Measurements from ENCODE around the gene RIMS3.

The RIMS3 gene

DNA sequence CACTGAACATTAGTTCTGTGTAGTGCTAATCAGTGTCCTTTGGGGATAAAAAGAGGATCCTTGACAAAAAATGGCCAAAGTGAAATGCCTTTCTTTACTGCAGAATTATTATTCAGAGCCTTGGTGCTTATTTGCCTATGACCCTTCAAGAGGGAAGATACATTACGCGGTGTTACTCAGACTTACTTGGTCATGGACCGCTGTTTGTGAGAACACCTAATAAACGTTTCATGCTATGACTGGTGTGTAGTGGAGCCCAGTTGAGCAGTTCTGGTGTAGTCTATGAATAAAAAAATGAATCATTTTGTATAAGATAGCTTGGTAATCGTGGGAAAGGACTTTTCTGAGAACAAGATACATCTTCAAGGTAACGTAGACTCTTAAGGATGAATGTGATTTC is 34.3 kb upstream of the RIMS3 start:
- peaks cover 5% of the 10 kb centered on the region; the same call in 1 of the 2 replicates for H3K36me3 ChIP-seq (ENCODE audit: low read length)
- no peaks in the 10 kb centered on the region for H3K27me3 ChIP-seq (ENCODE audit: low read length)
- peaks cover 100% of the 10 kb centered on the region for H3K79me2 ChIP-seq (ENCODE audit: insufficient read depth, low read length)
- no peak overlapping the region for H2AFZ ChIP-seq (ENCODE audit: low read depth, low read length, severe bottlenecking)
- TF ChIP-seq EZH2phosphoT487 (conservative IDR thresholded peaks at IDR 0.05; ENCODE audit: low read length), result no peak
- TF ChIP-seq, protein P1, sequence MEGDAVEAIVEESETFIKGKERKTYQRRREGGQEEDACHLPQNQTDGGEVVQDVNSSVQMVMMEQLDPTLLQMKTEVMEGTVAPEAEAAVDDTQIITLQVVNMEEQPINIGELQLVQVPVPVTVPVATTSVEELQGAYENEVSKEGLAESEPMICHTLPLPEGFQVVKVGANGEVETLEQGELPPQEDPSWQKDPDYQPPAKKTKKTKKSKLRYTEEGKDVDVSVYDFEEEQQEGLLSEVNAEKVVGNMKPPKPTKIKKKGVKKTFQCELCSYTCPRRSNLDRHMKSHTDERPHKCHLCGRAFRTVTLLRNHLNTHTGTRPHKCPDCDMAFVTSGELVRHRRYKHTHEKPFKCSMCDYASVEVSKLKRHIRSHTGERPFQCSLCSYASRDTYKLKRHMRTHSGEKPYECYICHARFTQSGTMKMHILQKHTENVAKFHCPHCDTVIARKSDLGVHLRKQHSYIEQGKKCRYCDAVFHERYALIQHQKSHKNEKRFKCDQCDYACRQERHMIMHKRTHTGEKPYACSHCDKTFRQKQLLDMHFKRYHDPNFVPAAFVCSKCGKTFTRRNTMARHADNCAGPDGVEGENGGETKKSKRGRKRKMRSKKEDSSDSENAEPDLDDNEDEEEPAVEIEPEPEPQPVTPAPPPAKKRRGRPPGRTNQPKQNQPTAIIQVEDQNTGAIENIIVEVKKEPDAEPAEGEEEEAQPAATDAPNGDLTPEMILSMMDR (IDR thresholded peaks at IDR 0.05; ENCODE audit: insufficient read depth, low read length, poor library complexity, severe bottlenecking), result no peak
- no peaks in the 10 kb centered on the region for H3K9me2 ChIP-seq (replicated peaks; ENCODE audit: insufficient read depth, low read length)
- H3K4me2 ChIP-seq (ENCODE audit: low read depth, low read length, poor library complexity, severe bottlenecking), result no peak overlapping the region
- no peak overlapping the region for H3K27ac ChIP-seq (ENCODE audit: low read depth, low read length)
- H3F3A ChIP-seq (ENCODE audit: insufficient read depth), result no peaks in the 10 kb centered on the region; the same call in 1 of the 2 replicates
- no peaks in the 10 kb centered on the region for H4K20me1 ChIP-seq (ENCODE audit: low read depth, low read length)
- no peak overlapping the region for H3K9ac ChIP-seq (ENCODE audit: low read length)
- H3K9me3 ChIP-seq (ENCODE audit: insufficient read depth, low read length), result no peaks in the 10 kb centered on the region
- H3K4me3 ChIP-seq (ENCODE audit: insufficient read depth, low read length, poor library complexity, severe bottlenecking), result no peak overlapping the region

DNA sequence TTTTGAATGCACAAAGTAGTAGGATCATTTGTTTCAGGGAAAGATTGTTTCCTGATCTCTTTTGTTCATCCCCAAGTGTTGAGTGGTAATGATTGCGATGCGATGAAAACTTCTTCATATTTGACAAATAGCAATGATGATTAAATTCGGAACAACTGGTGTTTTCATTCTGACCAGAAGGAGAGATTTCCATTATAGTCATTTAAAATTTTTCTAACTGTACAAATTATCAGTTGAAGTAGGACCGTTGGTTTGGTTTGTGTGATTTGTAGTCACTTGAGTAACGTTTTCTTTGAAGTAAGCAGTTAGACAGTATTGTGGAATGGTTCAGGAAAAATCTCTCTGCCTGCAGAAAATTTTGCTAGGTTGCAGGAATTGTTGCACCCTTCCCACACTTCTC is 32.0 kb upstream of the RIMS3 start:
- Histone ChIP-seq H3K27me3 (ENCODE audit: low read length) (no peaks in the 10 kb centered on the region), H4K20me1 (ENCODE audit: low read depth, low read length) (no peaks in the 10 kb centered on the region), H3K9me2 (replicated peaks; ENCODE audit: insufficient read depth, low read length) (no peaks in the 10 kb centered on the region), H3K9ac (ENCODE audit: low read length) (no peak overlapping the region), H3K9me3 (ENCODE audit: insufficient read depth, low read length) (no peaks in the 10 kb centered on the region), H3K4me3 (ENCODE audit: insufficient read depth, low read length, poor library complexity, severe bottlenecking) (no peak overlapping the region), H3K4me2 (ENCODE audit: low read depth, low read length, poor library complexity, severe bottlenecking) (no peak overlapping the region), H2AFZ (ENCODE audit: low read depth, low read length, severe bottlenecking) (no peak overlapping the region), H3K27ac (ENCODE audit: low read depth, low read length) (no peak overlapping the region), H3K79me2 (ENCODE audit: insufficient read depth, low read length) (peaks cover 100% of the 10 kb centered on the region), H3F3A (ENCODE audit: insufficient read depth) (no peaks in the 10 kb centered on the region; the same call in 1 of the 2 replicates), H3K36me3 (ENCODE audit: low read length) (peaks cover 5% of the 10 kb centered on the region; the same call in 1 of the 2 replicates)
- no peak for TF ChIP-seq EZH2phosphoT487 (conservative IDR thresholded peaks at IDR 0.05; ENCODE audit: low read length)
- TF ChIP-seq, protein P1 (IDR thresholded peaks at IDR 0.05; ENCODE audit: insufficient read depth, low read length, poor library complexity, severe bottlenecking), result no peak

DNA sequence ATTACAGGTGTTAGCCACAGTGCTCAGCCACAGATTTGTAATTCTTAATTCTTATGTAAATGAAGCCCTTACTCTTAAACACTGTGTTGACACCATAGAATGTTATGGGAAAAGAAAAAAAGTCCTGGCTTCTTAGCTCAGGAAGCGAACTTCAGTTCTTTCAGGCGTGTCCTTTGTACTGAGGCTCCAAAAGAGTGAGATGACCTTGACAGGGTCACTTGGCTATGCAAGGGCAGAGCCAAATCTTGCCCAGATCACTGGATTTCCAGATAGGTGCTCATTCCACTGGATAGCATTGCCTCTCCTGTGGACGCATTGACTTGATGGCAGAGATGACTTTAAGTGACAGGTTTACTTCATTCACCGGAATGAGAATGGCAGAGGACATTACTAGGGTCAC is 30.8 kb upstream of the RIMS3 start:
- H3K9ac ChIP-seq (ENCODE audit: low read length), result no peak overlapping the region
- TF ChIP-seq, protein P1 (IDR thresholded peaks at IDR 0.05; ENCODE audit: insufficient read depth, low read length, poor library complexity, severe bottlenecking), result no peak
- no peak for TF ChIP-seq EZH2phosphoT487 (conservative IDR thresholded peaks at IDR 0.05; ENCODE audit: low read length)

More for the DNA sequence above, 30.8 kb upstream of the RIMS3 start:
- no peaks in the 10 kb centered on the region for H3K27me3 ChIP-seq (ENCODE audit: low read length)
- no peaks in the 10 kb centered on the region for H4K20me1 ChIP-seq (ENCODE audit: low read depth, low read length)
- H3K79me2 ChIP-seq (ENCODE audit: insufficient read depth, low read length), result peaks cover 94% of the 10 kb centered on the region
- no peaks in the 10 kb centered on the region for H3K9me3 ChIP-seq (ENCODE audit: insufficient read depth, low read length)
- H3K36me3 ChIP-seq (ENCODE audit: low read length), result peaks cover 5% of the 10 kb centered on the region; the same call in 1 of the 2 replicates
- H3K9me2 ChIP-seq (replicated peaks; ENCODE audit: insufficient read depth, low read length), result no peaks in the 10 kb centered on the region
- no peak overlapping the region for H2AFZ ChIP-seq (ENCODE audit: low read depth, low read length, severe bottlenecking)
- no peak overlapping the region for H3K4me3 ChIP-seq (ENCODE audit: insufficient read depth, low read length, poor library complexity, severe bottlenecking)
- H3F3A ChIP-seq (ENCODE audit: insufficient read depth), result no peaks in the 10 kb centered on the region; the same call in 1 of the 2 replicates
- H3K4me2 ChIP-seq (ENCODE audit: low read depth, low read length, poor library complexity, severe bottlenecking), result no peak overlapping the region
- H3K27ac ChIP-seq (ENCODE audit: low read depth, low read length), result no peak overlapping the region
